Adrenal gland (tissue), 12 donors: ENCODE results near the gene FAM228B. TPM values are rescaled to one million over a fixed set of nuclear protein-coding genes. Genes with fewer than 3 reads are reported as not detected.
A peak's percentile ranks its signal among the peaks of the same experiment; 100 is the strongest.
"Not testable (repeated sequence)": the region's sequence is repeated elsewhere in the genome, so short reads cannot be mapped to it uniquely, and the experiment has no call there.

ENCODE experiments used
- DNase-seq, 7 donors: peaks; one replicate each; pipeline ENCODE4 v3.0.0-alpha.2; 2019 to 2020
- H3K27ac ChIP-seq, 5 donors: fragments of 200-600 bp; sonication (generic) in 4 of 5; 1 replicate in 3 of 5; 2 replicates in 2 of 5; pipeline versions ENCODE4 v1.5.1 to v1.8.0; 2016 to 2020; ENCODE audit warnings: mild to moderate bottlenecking in 1 of 5
- H3K27me3 ChIP-seq: fragments of 200-600 bp; 2 replicates; pipeline ENCODE4 v1.8.0; 2021
- H3K36me3 ChIP-seq, 2 donors: fragments of 200-600 bp; replicated peaks in 1 of 2; 1 replicate in 1 of 2; 2 replicates in 1 of 2; pipeline versions ENCODE4 v1.5.1 to v1.8.0; 2018 to 2022
- H3K4me1 ChIP-seq, 2 donors: fragments of 200-600 bp; replicated peaks in 1 of 2; 1 replicate in 1 of 2; 2 replicates in 1 of 2; pipeline versions ENCODE4 v1.5.1 to v1.8.0; 2018 to 2021
- H3K4me3 ChIP-seq, 4 donors: fragments of 200-600 bp; sonication (generic) in 3 of 4; one replicate each; pipeline ENCODE4 v1.5.1; 2016 to 2018
- H3K9me3 ChIP-seq, 3 donors: fragments of 200-600 bp; sonication (generic) in 1 of 3; replicated peaks in 1 of 3; 1 replicate in 2 of 3; 2 replicates in 1 of 3; pipeline versions ENCODE4 v1.5.1 to v1.8.0; 2016 to 2021
- CTCF ChIP-seq, 6 experiments: fragments of 450-650 bp in 4 of 6; fragments of 200-600 bp in 2 of 6; sonication (generic) in 1 of 6; IDR thresholded peaks; 1 replicate in 5 of 6; 2 replicates in 1 of 6; pipeline versions ENCODE4 v1.5.1 to v1.8.0; 2016 to 2021; ENCODE audit warnings: antibody characterized with exemption in 6 of 6, mild to moderate bottlenecking in 2 of 6, moderate library complexity in 1 of 6
- POLR2A ChIP-seq, 2 donors: fragments of 450-650 bp; IDR thresholded peaks; one replicate each; pipeline ENCODE4 v1.6.1; 2017; ENCODE audit warnings: antibody characterized with exemption in 2 of 2, mild to moderate bottlenecking in 2 of 2, moderate library complexity in 1 of 2
- WGBS, 4 donors: extraction: QIAGEN DNeasy Blood & Tissue Kit in 2 of 4; methylation state at CpG; one replicate each; pipeline versions ENCODE4 v1.1.5 to v1.1.7; 2013 to 2017; 5-methylcytosine and 5-hydroxymethylcytosine counted together
- intact Hi-C, 2 donors: fragments of 100-400 bp; cut with DNase I; formaldehyde crosslinking; loops; one replicate each; pipeline versions ENCODE4 v1.14.1 to v1.15.0; 2022 to 2023
- polyA plus RNA-seq, 3 donors: library from polyadenylated mRNA; stranded (reverse); fragments of 200-250 nt in 2 of 3; fragments of 350-450 nt in 1 of 3; fragmentation: Illumina TruSeq in 1 of 3; extraction: RNeasy Lipid Tissue Mini Kit (QIAGEN cat#74804) in 1 of 3; gene quantifications; one replicate each; pipeline ENCODE4 v1.2.3, GENCODE V29; 2013 to 2014
- total RNA-seq, 9 donors: library from RNA; depleted of rRNA in 4 of 9; stranded (reverse); fragments of >200 nt in 4 of 9; fragments of 120-200 nt in 1 of 9; fragmentation: NEBNext Ultra II Directional in 1 of 9; extraction: Animal tissue kit (Norgen Biotek cat#: 25700) in 1 of 9; gene quantifications; one replicate each; pipeline versions ENCODE4 v1.1.0 to v1.2.4, GENCODE V29; 2013 to 2023
- donor health status: healthy with polysubstance abuse.
- donor health status: Bipolar disorder and iron deficiency.
- donor health status: DM: yes; HTN: yes; CAD: no.
- donor health status: DM: no; HTN: no; CAD: no.
- donor health status: DM: no; HTN: no; CAD: no.
- donor health status: DM: yes; HTN: yes; CAD: no.

Gene FAM228B
- total and polyA plus RNA-seq, 12 donors: 1.9 to 141 (median 29.2) TPM

GRCh38 chr2:24191848-24192247 lies 68.6 kb downstream of the FAM228B start:
- no peaks in the 10 kb centered on the region for H3K9me3 ChIP-seq
- WGBS, 4 donors: 71 to 78% (median 74%) methylated on average over 5 of the region's 5 CpGs
- TF ChIP-seq POLR2A (IDR thresholded peaks at IDR 0.05) (no peak), CTCF (IDR thresholded peaks at IDR 0.05) (no peak)
- intact Hi-C loops: no loop called here
- DNase-seq: no peak
- H3K4me3 ChIP-seq: no peak overlapping the region
- no peaks in the 10 kb centered on the region for H3K4me1 ChIP-seq
- no peaks in the 10 kb centered on the region for H3K27me3 ChIP-seq
- no peaks in the 10 kb centered on the region for H3K36me3 ChIP-seq
- no peak overlapping the region for H3K27ac ChIP-seq

GRCh38 chr2:24197213-24197612 lies 73.9 kb downstream of the FAM228B start:
- H3K4me1 ChIP-seq, DNase-seq, H3K27ac ChIP-seq, H3K27me3 ChIP-seq, H3K9me3 ChIP-seq, H3K36me3 ChIP-seq, intact Hi-C loops, H3K4me3 ChIP-seq: not testable (repeated sequence)
- 100% methylated on average over 1 of the region's 1 CpG for WGBS, 4 donors

- intact Hi-C loops: no loop called here
- Histone ChIP-seq H3K4me1 (no peaks in the 10 kb centered on the region), H3K9me3 (no peaks in the 10 kb centered on the region), H3K27ac (no peak overlapping the region), H3K36me3 (peaks cover 0 to 21% of the 10 kb centered on the region in 2 donors), H3K4me3 (no peak overlapping the region), H3K27me3 (no peaks in the 10 kb centered on the region)
- 78 to 90% (median 82%) methylated on average over 10 to 12 of the region's 12 CpGs for WGBS, 4 donors
- no peak for DNase-seq
- TF ChIP-seq POLR2A (IDR thresholded peaks at IDR 0.05): no peak
Measured at GRCh38 chr2:24199968-24200590, 76.8 kb downstream of the FAM228B start.

GRCh38 chr2:24200799-24201198 lies 77.5 kb downstream of the FAM228B start:
- no peaks in the 10 kb centered on the region for H3K27me3 ChIP-seq
- 93 to 100% (median 97%) methylated on average over 3 of the region's 3 CpGs for WGBS, 4 donors
- intact Hi-C loops: no loop called here
- H3K9me3 ChIP-seq: no peaks in the 10 kb centered on the region
- peaks cover 0 to 27% of the 10 kb centered on the region in 2 donors for H3K36me3 ChIP-seq
- TF ChIP-seq POLR2A (IDR thresholded peaks at IDR 0.05) (no peak), CTCF (IDR thresholded peaks at IDR 0.05) (no peak)
- H3K4me3 ChIP-seq: no peak overlapping the region
- DNase-seq: no peak
- H3K27ac ChIP-seq: no peak overlapping the region
- H3K4me1 ChIP-seq: no peaks in the 10 kb centered on the region

- Histone ChIP-seq H3K4me3 (no peak overlapping the region), H3K27me3 (no peaks in the 10 kb centered on the region), H3K9me3 (no peaks in the 10 kb centered on the region), H3K27ac (no peak overlapping the region), H3K36me3 (peaks cover 0 to 44% of the 10 kb centered on the region in 2 donors), H3K4me1 (no peaks in the 10 kb centered on the region)
- no peak for TF ChIP-seq POLR2A (IDR thresholded peaks at IDR 0.05)
- TF ChIP-seq CTCF (IDR thresholded peaks at IDR 0.05): no peak
- peak in 1 of 7 donors; percentile 40 for DNase-seq
- intact Hi-C loops: no loop called here
- WGBS, 4 donors: 82 to 86% (median 84%) methylated on average over 18 to 19 of the region's 19 CpGs
Measured at GRCh38 chr2:24203029-24203786, 79.9 kb downstream of the FAM228B start.
